Calu3 (cell line): Measurements from ENCODE around the gene MDFI. TPM values are rescaled to one million over a fixed set of nuclear protein-coding genes. Genes with fewer than 3 reads are reported as not detected.

Source experiments
- BruUV-seq: library from RNA; stranded (reverse); fragments of 400-500 nt; replicated peaks from 2 replicates; lab custom pipeline; 2021; lab: Mats Ljungman, UMichigan
- CTCF ChIA-PET: fragments of 300-600 bp; sonication (Branson Sonifier 250); formaldehyde crosslinking; loops from one replicate; lab custom pipeline; 2022; ENCODE audit warnings: antibody characterized with exemption; lab: Charles Lee
- DNase-seq: peaks from one replicate; pipeline ENCODE4 v3.0.0; 2022
- H3K27ac Mint-ChIP-seq: one replicate; pipeline ENCODE4 v1.8.0; 2022; ENCODE audit warnings: mixed read lengths; ENCODE audit not compliant: unreplicated experiment
- H3K27me3 Mint-ChIP-seq: one replicate; pipeline ENCODE4 v1.8.0; 2022; ENCODE audit warnings: mixed read lengths; ENCODE audit not compliant: unreplicated experiment
- H3K36me3 Mint-ChIP-seq: one replicate; pipeline ENCODE4 v1.8.0; 2022; ENCODE audit warnings: mild to moderate bottlenecking, moderate library complexity, mixed read lengths; ENCODE audit not compliant: insufficient read depth, unreplicated experiment
- H3K4me1 Mint-ChIP-seq: one replicate; pipeline ENCODE4 v1.8.0; 2022; ENCODE audit warnings: mild to moderate bottlenecking, low read depth, mixed read lengths; ENCODE audit not compliant: unreplicated experiment
- H3K4me3 Mint-ChIP-seq: one replicate; pipeline ENCODE4 v1.8.0; 2022; ENCODE audit warnings: mild to moderate bottlenecking, low read depth, moderate library complexity, mixed read lengths; ENCODE audit not compliant: unreplicated experiment
- H3K9me3 Mint-ChIP-seq: one replicate; pipeline ENCODE4 v1.8.0; 2022; ENCODE audit warnings: low read depth, mixed read lengths; ENCODE audit not compliant: unreplicated experiment
- CTCF ChIP-seq: fragments of 200-600 bp; IDR thresholded peaks from one replicate; pipeline ENCODE4 v1.8.0; 2022; ENCODE audit warnings: antibody characterized with exemption; ENCODE audit not compliant: unreplicated experiment
- intact Hi-C: fragments of 100-400 bp; cut with micrococcal nuclease; formaldehyde crosslinking; loops from one replicate; pipeline ENCODE4 v1.10.0; 2022; ENCODE audit not compliant: unreplicated experiment
- total RNA-seq: library from RNA; stranded (reverse); gene quantifications from 2 replicates; pipeline ENCODE4 v1.2.3, GENCODE V29; 2022

Gene MDFI
- total RNA-seq, 1 experiment from 2014 or later, result 19.7 TPM

GRCh38 chr6:41699063-41699462, 60.8 kb downstream of the MDFI start:
- H3K9me3 Mint-ChIP-seq, result no peaks in the 10 kb centered on the region
- H3K27me3 Mint-ChIP-seq, result no peaks in the 10 kb centered on the region
- CTCF ChIA-PET, result no interaction called here
- H3K4me1 Mint-ChIP-seq, result peaks cover 9% of the 10 kb centered on the region
- no TSS peak for BruUV-seq
- no peak overlapping the region for H3K4me3 Mint-ChIP-seq
- H3K27ac Mint-ChIP-seq, result no peak overlapping the region
- peaks cover 5% of the 10 kb centered on the region for H3K36me3 Mint-ChIP-seq
- DNase-seq, result no peak
- intact Hi-C loops, result no loop called here
- TF ChIP-seq CTCF, result no peak

GRCh38 chr6:41700463-41701347, 62.4 kb downstream of the MDFI start:
- Mint-ChIP-seq H3K36me3 (peaks cover 5% of the 10 kb centered on the region), H3K4me1 (no peaks in the 10 kb centered on the region), H3K27ac (no peak overlapping the region), H3K27me3 (no peaks in the 10 kb centered on the region), H3K4me3 (no peak overlapping the region), H3K9me3 (no peaks in the 10 kb centered on the region)
- intact Hi-C loops, result no loop called here
- no peak for DNase-seq
- CTCF ChIA-PET, result interaction anchor here (0.6 to 1.2 kb wide), 3 partner anchors 12 to 242 kb away, joined by 3 to 4 read pairs (median 3); no protein-coding TSS in a partner anchor
- no TSS peak for BruUV-seq
- no peak for TF ChIP-seq CTCF

- BruUV-seq, result no TSS peak
- no peak overlapping the region for H3K27ac Mint-ChIP-seq
- CTCF ChIA-PET, result interaction anchor here (1.3 kb wide), 1 partner anchor 10 kb away, joined by 3 read pairs; no protein-coding TSS in a partner anchor
- intact Hi-C loops, result no loop called here
- no peak for TF ChIP-seq CTCF
- H3K27me3 Mint-ChIP-seq, result no peaks in the 10 kb centered on the region
- H3K36me3 Mint-ChIP-seq, result peaks cover 5% of the 10 kb centered on the region
- no peak for DNase-seq
- H3K4me3 Mint-ChIP-seq, result no peak overlapping the region
- H3K4me1 Mint-ChIP-seq, result no peaks in the 10 kb centered on the region
- H3K9me3 Mint-ChIP-seq, result no peaks in the 10 kb centered on the region
Measured at GRCh38 chr6:41702089-41702745, 63.9 kb downstream of the MDFI start.

- CTCF ChIA-PET, result interaction anchor here (1.3 kb wide), 1 partner anchor 11 kb away, joined by 3 read pairs; no protein-coding TSS in a partner anchor
- no TSS peak for BruUV-seq
- H3K27me3 Mint-ChIP-seq, result no peaks in the 10 kb centered on the region
- H3K27ac Mint-ChIP-seq, result no peak overlapping the region
- no peaks in the 10 kb centered on the region for H3K4me1 Mint-ChIP-seq
- peaks cover 5% of the 10 kb centered on the region for H3K36me3 Mint-ChIP-seq
- TF ChIP-seq CTCF, result no peak
- no peak overlapping the region for H3K4me3 Mint-ChIP-seq
- intact Hi-C loops, result no loop called here
- no peaks in the 10 kb centered on the region for H3K9me3 Mint-ChIP-seq
- no peak for DNase-seq
Measured at GRCh38 chr6:41702771-41703494, 64.7 kb downstream of the MDFI start.
